ENCODE measurements around the gene NCK2. TPM values are rescaled to one million over a fixed set of nuclear protein-coding genes. Genes with fewer than 3 reads are reported as not detected.
"Not testable (repeated sequence)": the region's sequence is repeated elsewhere in the genome, so short reads cannot be mapped to it uniquely, and the experiment has no call there.

The NCK2 gene
- total RNA-seq, 1 experiment from 2014 or later: 89.0 TPM

- DNase-seq: no peak
- intact Hi-C loops (cut with micrococcal nuclease; ENCODE audit: unreplicated experiment): loop anchor here (1.0 kb wide), 1 partner anchor 21 kb away; no protein-coding TSS in a partner anchor
- Mint-ChIP-seq H3K36me3 (ENCODE audit: insufficient read depth, unreplicated experiment) (peaks cover 65% of the 10 kb centered on the region), H3K4me3 (ENCODE audit: unreplicated experiment) (no peak overlapping the region), H3K4me1 (ENCODE audit: low read depth, unreplicated experiment) (peaks cover 28% of the 10 kb centered on the region), H3K9me3 (ENCODE audit: unreplicated experiment) (no peaks in the 10 kb centered on the region), H3K27ac (ENCODE audit: unreplicated experiment) (peak overlapping the region; percentile 75), H3K27me3 (ENCODE audit: insufficient read depth, unreplicated experiment) (no peaks in the 10 kb centered on the region)
- Histone ChIP-seq H3K9me3 (no peaks in the 10 kb centered on the region), H3K36me3 (ENCODE audit: control insufficient read depth, insufficient read depth, low read length) (no peaks in the 10 kb centered on the region; the same call in 1 of the 2 replicates), H3K4me3 (ENCODE audit: low read depth, low read length) (no peak overlapping the region), H3K27me3 (replicated peaks; ENCODE audit: control insufficient read depth, insufficient read depth, low read length) (no peaks in the 10 kb centered on the region), H3K4me1 (peaks cover 9% of the 10 kb centered on the region)
- POLR2A ChIA-PET: interaction anchor here (0.6 kb wide), 1 partner anchor 29 kb away, joined by 4 read pairs; no protein-coding TSS in a partner anchor
- CTCF ChIA-PET: interaction anchor here (0.6 kb wide), 1 partner anchor 106 kb away, joined by 3 read pairs; no protein-coding TSS in a partner anchor
- TF ChIP-seq CTCF (IDR thresholded peaks at IDR 0.05; ENCODE audit: insufficient read depth in 1 of 2, low read depth in 1 of 2, low read length in 1 of 2, severe bottlenecking in 1 of 2, unreplicated experiment in 1 of 2): no peak
- no TSS peak for BruUV-seq (replicated peaks)
Measured at GRCh38 chr2:105768961-105769452, 24.3 kb downstream of the NCK2 start.

GRCh38 chr2:105769504-105769903, 24.8 kb downstream of the NCK2 start:
- peaks cover 28% of the 10 kb centered on the region for H3K4me1 Mint-ChIP-seq (ENCODE audit: low read depth, unreplicated experiment)
- DNase-seq: peak in 1 of 2 experiments; percentile 52
- H3K36me3 Mint-ChIP-seq (ENCODE audit: insufficient read depth, unreplicated experiment): peaks cover 61% of the 10 kb centered on the region
- ChIA-PET POLR2A (interaction anchor here (0.6 kb wide), 1 partner anchor 29 kb away, joined by 4 read pairs; no protein-coding TSS in a partner anchor), CTCF (interaction anchor here (0.6 kb wide), 1 partner anchor 106 kb away, joined by 3 read pairs; no protein-coding TSS in a partner anchor)
- H3K27me3 ChIP-seq (replicated peaks; ENCODE audit: control insufficient read depth, insufficient read depth, low read length): no peaks in the 10 kb centered on the region
- H3K4me3 ChIP-seq (ENCODE audit: low read depth, low read length): no peak overlapping the region
- no TSS peak for BruUV-seq (replicated peaks)
- intact Hi-C loops (cut with micrococcal nuclease; ENCODE audit: unreplicated experiment): loop anchor here (1.0 kb wide), 1 partner anchor 21 kb away; no protein-coding TSS in a partner anchor
- no peaks in the 10 kb centered on the region; the same call in 1 of the 2 replicates for H3K36me3 ChIP-seq (ENCODE audit: control insufficient read depth, insufficient read depth, low read length)
- H3K9me3 ChIP-seq: no peaks in the 10 kb centered on the region
- H3K9me3 Mint-ChIP-seq (ENCODE audit: unreplicated experiment): no peaks in the 10 kb centered on the region
- peak; percentile 32 to 46 for TF ChIP-seq CTCF (IDR thresholded peaks at IDR 0.05; ENCODE audit: insufficient read depth in 1 of 2, low read depth in 1 of 2, low read length in 1 of 2, severe bottlenecking in 1 of 2, unreplicated experiment in 1 of 2)
- H3K4me1 ChIP-seq: peaks cover 9% of the 10 kb centered on the region
- H3K27ac Mint-ChIP-seq (ENCODE audit: unreplicated experiment): peak overlapping the region; percentile 75
- H3K27me3 Mint-ChIP-seq (ENCODE audit: insufficient read depth, unreplicated experiment): no peaks in the 10 kb centered on the region
- H3K4me3 Mint-ChIP-seq (ENCODE audit: unreplicated experiment): no peak overlapping the region

- TF ChIP-seq CTCF (IDR thresholded peaks at IDR 0.05; ENCODE audit: insufficient read depth in 1 of 2, low read depth in 1 of 2, low read length in 1 of 2, severe bottlenecking in 1 of 2, unreplicated experiment in 1 of 2): no peak
- Mint-ChIP-seq H3K27me3 (ENCODE audit: insufficient read depth, unreplicated experiment) (no peaks in the 10 kb centered on the region), H3K27ac (ENCODE audit: unreplicated experiment) (no peak overlapping the region), H3K9me3 (ENCODE audit: unreplicated experiment) (no peaks in the 10 kb centered on the region), H3K36me3 (ENCODE audit: insufficient read depth, unreplicated experiment) (peaks cover 59% of the 10 kb centered on the region), H3K4me3 (ENCODE audit: unreplicated experiment) (no peak overlapping the region), H3K4me1 (ENCODE audit: low read depth, unreplicated experiment) (peaks cover 28% of the 10 kb centered on the region)
- POLR2A ChIA-PET: no interaction called here
- intact Hi-C loops (cut with micrococcal nuclease; ENCODE audit: unreplicated experiment): loop anchor here (5.0 kb wide), 1 partner anchor 42 kb away; no protein-coding TSS in a partner anchor
- Histone ChIP-seq H3K9me3 (no peaks in the 10 kb centered on the region), H3K4me3 (ENCODE audit: low read depth, low read length) (no peak overlapping the region), H3K27me3 (replicated peaks; ENCODE audit: control insufficient read depth, insufficient read depth, low read length) (no peaks in the 10 kb centered on the region), H3K36me3 (ENCODE audit: control insufficient read depth, insufficient read depth, low read length) (no peaks in the 10 kb centered on the region; the same call in 1 of the 2 replicates), H3K4me1 (peaks cover 9% of the 10 kb centered on the region)
- BruUV-seq (replicated peaks): no TSS peak
- no peak for DNase-seq
- CTCF ChIA-PET: no interaction called here
Measured at GRCh38 chr2:105770149-105770548, 25.4 kb downstream of the NCK2 start.

- H3K27ac Mint-ChIP-seq (ENCODE audit: unreplicated experiment); CTCF ChIA-PET; BruUV-seq (replicated peaks); H3K4me3 ChIP-seq (ENCODE audit: low read depth, low read length); H3K9me3 Mint-ChIP-seq (ENCODE audit: unreplicated experiment); H3K9me3 ChIP-seq; DNase-seq; H3K27me3 Mint-ChIP-seq (ENCODE audit: insufficient read depth, unreplicated experiment); H3K27me3 ChIP-seq (replicated peaks; ENCODE audit: control insufficient read depth, insufficient read depth, low read length); H3K36me3 ChIP-seq (ENCODE audit: control insufficient read depth, insufficient read depth, low read length); H3K4me3 Mint-ChIP-seq (ENCODE audit: unreplicated experiment); POLR2A ChIA-PET; H3K4me1 ChIP-seq: not testable (repeated sequence)
- intact Hi-C loops (cut with micrococcal nuclease; ENCODE audit: unreplicated experiment): loop anchor here (5.0 kb wide), 1 partner anchor 41 kb away; no protein-coding TSS in a partner anchor
- Mint-ChIP-seq H3K4me1 (ENCODE audit: low read depth, unreplicated experiment) (peaks cover 28% of the 10 kb centered on the region), H3K36me3 (ENCODE audit: insufficient read depth, unreplicated experiment) (peaks cover 53% of the 10 kb centered on the region)
Measured at GRCh38 chr2:105771291-105771690, 26.6 kb downstream of the NCK2 start.
